HG02798 (cell line): ENCODE results near the gene GPR143.

Experiments used
- ATAC-seq: cut with Tn5 transposase; IDR thresholded peaks from one replicate; pipeline ENCODE4 v1.9.1; 2021; ENCODE audit warnings: mild to moderate bottlenecking; ENCODE audit not compliant: unreplicated experiment, poor library complexity

Gene GPR143

DNA sequence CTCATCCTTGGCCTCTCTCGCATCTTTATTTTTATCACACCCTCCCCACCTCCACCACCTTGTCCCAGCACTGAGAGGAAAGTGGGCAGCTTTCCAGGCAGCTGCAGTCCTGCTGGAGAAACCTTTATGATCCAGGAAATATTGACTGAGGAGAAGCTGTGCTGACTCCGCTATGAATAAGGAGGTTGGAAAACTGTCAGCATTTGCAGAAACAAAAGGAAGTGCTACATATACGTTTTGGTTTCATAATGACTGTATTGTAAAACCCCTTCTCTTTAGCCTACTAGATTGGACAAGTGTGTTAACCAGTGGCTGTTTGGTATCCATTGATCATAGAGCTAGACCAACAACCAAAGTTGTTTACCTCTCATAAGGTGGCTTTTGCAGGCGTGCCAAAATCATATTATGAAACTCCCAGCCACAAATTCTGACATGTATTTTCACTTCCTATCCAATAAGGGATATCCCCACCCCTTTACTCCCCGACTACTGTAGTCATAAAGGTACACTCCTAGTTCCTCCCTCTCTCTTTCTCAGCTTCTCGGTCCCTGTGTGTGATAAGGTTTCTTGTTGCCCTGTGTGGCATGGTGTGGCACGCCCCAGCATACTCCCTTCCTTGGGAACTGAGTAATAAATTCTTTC lies 88.4 kb downstream of the GPR143 start:
- ATAC-seq: peak; percentile 99

DNA sequence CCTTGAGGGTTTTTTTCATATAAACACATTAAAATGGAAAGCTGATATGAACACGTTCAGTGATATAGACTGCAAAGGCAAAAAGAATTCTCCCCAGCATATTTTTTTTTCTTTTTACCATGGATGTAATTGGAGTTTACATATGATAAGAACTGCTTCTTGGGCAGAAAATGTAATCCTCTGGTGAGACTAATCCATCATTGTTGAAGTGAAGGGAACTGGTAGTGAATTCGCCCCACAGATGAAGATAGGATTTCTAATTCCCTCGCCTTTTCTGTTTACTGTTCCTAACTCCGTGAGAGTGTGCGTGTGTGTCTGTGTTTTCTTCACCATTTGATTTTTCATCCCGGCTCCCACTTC lies 88.9 kb downstream of the GPR143 start:
- ATAC-seq: no peak

DNA sequence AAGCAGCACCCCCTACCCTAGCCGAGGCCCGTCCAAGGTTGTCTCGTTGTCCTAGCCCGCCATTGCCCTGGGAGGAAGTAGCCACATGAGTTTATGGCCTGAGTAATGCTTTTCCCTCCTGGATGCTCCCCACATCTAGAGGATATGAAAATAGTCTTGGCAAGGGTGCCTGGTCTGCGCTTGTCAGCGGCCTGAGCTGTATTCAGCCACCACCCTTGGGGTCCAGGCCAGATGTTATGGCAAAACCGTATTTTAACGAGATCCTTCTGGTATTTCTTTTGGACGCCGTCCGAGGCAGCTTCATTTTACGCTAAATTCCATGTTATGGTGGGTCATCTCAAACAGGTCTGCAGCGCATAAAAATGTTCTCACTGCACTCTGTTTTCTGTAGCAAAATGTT lies 89.3 kb downstream of the GPR143 start:
- ATAC-seq: no peak
